ENCODE data around the gene CLC. TPM values are rescaled to one million over a fixed set of nuclear protein-coding genes. Genes with fewer than 3 reads are reported as not detected.

Gene CLC
- total and polyA plus RNA-seq, 2 of the 13 experiments (the other 11 are each of a cell fraction or from before 2014, with no cell fraction given), result not detected

GRCh38 chr19:39695759-39696158 is 42.1 kb downstream of the CLC start (continued):
- TF ChIP-seq THYN1 (CRISPR knock-in tag; IDR thresholded peaks at IDR 0.05; ENCODE audit: borderline replicate concordance, low read depth), result no peak
- peak; percentile 74 for TF ChIP-seq RARA (CRISPR knock-in tag; IDR thresholded peaks at IDR 0.05)
- no peak for TF ChIP-seq ZMAT5 (CRISPR knock-in tag; IDR thresholded peaks at IDR 0.05; ENCODE audit: borderline replicate concordance, low read depth)
- TF ChIP-seq ZNF775 (CRISPR knock-in tag; IDR thresholded peaks at IDR 0.05; ENCODE audit: borderline replicate concordance), result no peak
- no peak for TF ChIP-seq TRIM24 (CRISPR knock-in tag; IDR thresholded peaks at IDR 0.05)
- TF ChIP-seq GMEB2 (CRISPR knock-in tag; IDR thresholded peaks at IDR 0.05; ENCODE audit: low read depth), result no peak
- TF ChIP-seq FOXP4 (CRISPR knock-in tag; IDR thresholded peaks at IDR 0.05), result peak; percentile 25; the same call in 1 of the 2 replicates
- TF ChIP-seq, protein P1, sequence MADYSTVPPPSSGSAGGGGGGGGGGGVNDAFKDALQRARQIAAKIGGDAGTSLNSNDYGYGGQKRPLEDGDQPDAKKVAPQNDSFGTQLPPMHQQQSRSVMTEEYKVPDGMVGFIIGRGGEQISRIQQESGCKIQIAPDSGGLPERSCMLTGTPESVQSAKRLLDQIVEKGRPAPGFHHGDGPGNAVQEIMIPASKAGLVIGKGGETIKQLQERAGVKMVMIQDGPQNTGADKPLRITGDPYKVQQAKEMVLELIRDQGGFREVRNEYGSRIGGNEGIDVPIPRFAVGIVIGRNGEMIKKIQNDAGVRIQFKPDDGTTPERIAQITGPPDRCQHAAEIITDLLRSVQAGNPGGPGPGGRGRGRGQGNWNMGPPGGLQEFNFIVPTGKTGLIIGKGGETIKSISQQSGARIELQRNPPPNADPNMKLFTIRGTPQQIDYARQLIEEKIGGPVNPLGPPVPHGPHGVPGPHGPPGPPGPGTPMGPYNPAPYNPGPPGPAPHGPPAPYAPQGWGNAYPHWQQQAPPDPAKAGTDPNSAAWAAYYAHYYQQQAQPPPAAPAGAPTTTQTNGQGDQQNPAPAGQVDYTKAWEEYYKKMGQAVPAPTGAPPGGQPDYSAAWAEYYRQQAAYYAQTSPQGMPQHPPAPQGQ (CRISPR knock-in tag; IDR thresholded peaks at IDR 0.05; ENCODE audit: borderline replicate concordance), result no peak
- peak; percentile 25; the same call in 1 of the 2 replicates for TF ChIP-seq SAP130 (CRISPR knock-in tag; IDR thresholded peaks at IDR 0.05; ENCODE audit: low read depth)
- TF ChIP-seq, protein P2, sequence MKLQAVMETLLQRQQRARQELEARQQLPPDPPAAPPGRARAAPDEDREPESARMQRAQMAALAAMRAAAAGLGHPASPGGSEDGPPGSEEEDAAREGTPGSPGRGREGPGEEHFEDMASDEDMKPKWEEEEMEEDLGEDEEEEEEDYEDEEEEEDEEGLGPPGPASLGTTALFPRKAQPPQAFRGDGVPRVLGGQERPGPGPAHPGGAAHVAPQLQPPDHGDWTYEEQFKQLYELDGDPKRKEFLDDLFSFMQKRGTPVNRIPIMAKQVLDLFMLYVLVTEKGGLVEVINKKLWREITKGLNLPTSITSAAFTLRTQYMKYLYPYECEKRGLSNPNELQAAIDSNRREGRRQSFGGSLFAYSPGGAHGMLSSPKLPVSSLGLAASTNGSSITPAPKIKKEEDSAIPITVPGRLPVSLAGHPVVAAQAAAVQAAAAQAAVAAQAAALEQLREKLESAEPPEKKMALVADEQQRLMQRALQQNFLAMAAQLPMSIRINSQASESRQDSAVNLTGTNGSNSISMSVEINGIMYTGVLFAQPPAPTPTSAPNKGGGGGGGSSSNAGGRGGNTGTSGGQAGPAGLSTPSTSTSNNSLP (IDR thresholded peaks at IDR 0.05; ENCODE audit: low read depth, low read length), result peak; percentile 53; the same call in 1 of the 2 replicates
- TF ChIP-seq TBL1XR1 (IDR thresholded peaks at IDR 0.05; ENCODE audit: borderline replicate concordance, low read length, partially characterized antibody), result peak; percentile 15
- no peak for TF ChIP-seq ZBTB20 (CRISPR knock-in tag; IDR thresholded peaks at IDR 0.05; ENCODE audit: borderline replicate concordance, low read depth)
- TF ChIP-seq TEF (CRISPR knock-in tag; IDR thresholded peaks at IDR 0.05), result peak; percentile 91; the same call in 1 of the 2 replicates
- TF ChIP-seq CEBPZ (IDR thresholded peaks at IDR 0.05; ENCODE audit: low read length), result no peak
- TF ChIP-seq ZNF589 (CRISPR knock-in tag; conservative IDR thresholded peaks at IDR 0.05), result no peak
